IMR-90 (cell line): ENCODE measurements around the gene NALCN. TPM values are rescaled to one million over a fixed set of nuclear protein-coding genes. Genes with fewer than 3 reads are reported as not detected.
A peak's percentile ranks its signal among the peaks of the same experiment; 100 is the strongest.

Experiments
- ATAC-seq: fragments of 200-7000 bp; cut with Tn5 transposase; 2 replicates; pipeline ENCODE4 v1.9.1; 2020; ENCODE audit warnings: low read depth, mild to moderate bottlenecking, moderate library complexity
- BruUV-seq: library from RNA; stranded (reverse); fragments of 400-500 nt; replicated peaks from 2 replicates; lab custom pipeline; 2021; lab: Mats Ljungman, UMichigan
- CTCF ChIA-PET: fragments of 300-600 bp; formaldehyde crosslinking; extraction: SDS; loops from one replicate; lab custom pipeline; 2021; ENCODE audit warnings: antibody characterized with exemption; lab: Yijun Ruan, JAX
- POLR2A ChIA-PET: fragments of 300-600 bp; sonication (Branson Sonifier 250); formaldehyde crosslinking; loops from one replicate; lab custom pipeline; 2022; ENCODE audit warnings: antibody characterized with exemption; ENCODE audit not compliant: unreplicated experiment; lab: Charles Lee
- DNase-seq: peaks from one replicate; pipeline ENCODE4 v3.0.0; 2013
- H2AFZ ChIP-seq: replicated peaks from 2 replicates; pipeline ENCODE3; 2013; ENCODE audit warnings: low read length, mild to moderate bottlenecking; ENCODE audit not compliant: poor library complexity
- H2AK5ac ChIP-seq: 2 replicates; pipeline ENCODE4 v1.6.1; 2013; ENCODE audit warnings: low read depth, low read length, inconsistent platforms
- H2AK9ac ChIP-seq: replicated peaks from 2 replicates; pipeline ENCODE3; 2013; ENCODE audit warnings: mild to moderate bottlenecking, low read depth, low read length, moderate library complexity; ENCODE audit not compliant: poor library complexity
- H2BK120ac ChIP-seq: 2 replicates; pipeline ENCODE4 v1.6.1; 2013; ENCODE audit warnings: low read depth, low read length, inconsistent platforms
- H2BK15ac ChIP-seq: 3 replicates; pipeline ENCODE4 v1.6.1; 2013; ENCODE audit warnings: low read depth, low read length, inconsistent platforms
- H2BK20ac ChIP-seq: 2 replicates; pipeline ENCODE4 v1.6.1; 2013; ENCODE audit warnings: low read depth, mild to moderate bottlenecking, inconsistent platforms, low read length, moderate library complexity
- H2BK5ac ChIP-seq: 2 replicates; pipeline ENCODE4 v1.6.1; 2013; ENCODE audit warnings: mild to moderate bottlenecking, low read depth, low read length, inconsistent platforms; ENCODE audit not compliant: poor library complexity, severe bottlenecking
- H3K14ac ChIP-seq: replicated peaks from 2 replicates; pipeline ENCODE4 v1.6.1; 2013; ENCODE audit warnings: low read depth, low read length, inconsistent platforms
- H3K18ac ChIP-seq: 2 replicates; pipeline ENCODE4 v1.6.1; 2013; ENCODE audit warnings: low read depth, low read length, control low read depth
- H3K23ac ChIP-seq: 2 replicates; pipeline ENCODE4 v1.6.1; 2013; ENCODE audit warnings: low read depth, low read length, inconsistent platforms
- H3K27ac ChIP-seq: 2 replicates; pipeline ENCODE4 v1.5.1; 2013; ENCODE audit warnings: mild to moderate bottlenecking, control low read depth, low read length; ENCODE audit not compliant: insufficient read depth
- H3K27me3 ChIP-seq: 2 replicates; pipeline ENCODE4 v1.6.1; 2013; ENCODE audit warnings: low read length; ENCODE audit not compliant: control insufficient read depth, insufficient read depth
- H3K36me3 ChIP-seq: 2 replicates; pipeline ENCODE4 v1.6.1; 2013; ENCODE audit warnings: low read length, mixed read lengths; ENCODE audit not compliant: control insufficient read depth, insufficient read depth
- H3K4ac ChIP-seq: 2 replicates; pipeline ENCODE4 v1.6.1; 2013; ENCODE audit warnings: low read depth, low read length, inconsistent platforms
- H3K4me1 ChIP-seq: 2 replicates; pipeline ENCODE4 v1.6.1; 2013; ENCODE audit warnings: low read length, mixed read lengths; ENCODE audit not compliant: control insufficient read depth, insufficient read depth
- H3K4me2 ChIP-seq: 2 replicates; pipeline ENCODE4 v1.6.1; 2013; ENCODE audit warnings: low read depth, mild to moderate bottlenecking, control low read depth, low read length, moderate library complexity
- H3K4me3 ChIP-seq: 2 replicates; pipeline ENCODE4 v1.5.1; 2013; ENCODE audit warnings: low read depth, mild to moderate bottlenecking, control low read depth, low read length, moderate library complexity; ENCODE audit not compliant: insufficient read depth
- H3K56ac ChIP-seq: 2 replicates; pipeline ENCODE4 v1.6.1; 2013; ENCODE audit warnings: low read length, inconsistent platforms; ENCODE audit not compliant: insufficient read depth; ENCODE audit errors: extremely low read depth
- H3K79me1 ChIP-seq, 2 experiments: 2 replicates each; pipeline ENCODE4 v1.6.1; 2013; ENCODE audit warnings: low read length in 2 of 2, inconsistent platforms in 1 of 2, low read depth in 1 of 2
- H3K9ac ChIP-seq: 2 replicates; pipeline ENCODE4 v1.6.1; 2013; ENCODE audit warnings: low read depth, low read length, control low read depth
- H3K9me1 ChIP-seq: 2 replicates; pipeline ENCODE4 v1.6.1; 2013; ENCODE audit warnings: low read length, inconsistent platforms; ENCODE audit not compliant: insufficient read depth
- H3K9me3 ChIP-seq: 2 replicates; pipeline ENCODE4 v1.6.1; 2013; ENCODE audit warnings: low read length; ENCODE audit not compliant: control insufficient read depth, insufficient read depth
- H4K20me1 ChIP-seq: 2 replicates; pipeline ENCODE4 v1.6.1; 2013; ENCODE audit warnings: low read length, inconsistent platforms; ENCODE audit not compliant: insufficient read depth
- H4K5ac ChIP-seq: 2 replicates; pipeline ENCODE4 v1.6.1; 2013; ENCODE audit warnings: mild to moderate bottlenecking, low read depth, low read length, control low read depth
- H4K8ac ChIP-seq, 2 experiments: 2 replicates each; pipeline ENCODE4 v1.6.1; 2013; ENCODE audit warnings: low read depth in 2 of 2, low read length in 2 of 2, control low read depth in 1 of 2, inconsistent platforms in 1 of 2
- H4K91ac ChIP-seq: 2 replicates; pipeline ENCODE4 v1.6.1; 2013; ENCODE audit warnings: low read depth, low read length, inconsistent platforms; ENCODE audit not compliant: insufficient read depth
- BHLHE40 ChIP-seq: fragments of 150-350 bp; IDR thresholded peaks from 2 replicates; pipeline ENCODE4 v1.6.1; 2016; ENCODE audit warnings: mild to moderate bottlenecking, low read depth, low read length
- CEBPB ChIP-seq: IDR thresholded peaks from 2 replicates; pipeline ENCODE4 v1.6.1; 2012; ENCODE audit warnings: low read depth, low read length, improper control_type of control experiment
- CHD1 ChIP-seq: IDR thresholded peaks from 2 replicates; pipeline ENCODE4 v1.6.1; 2012; ENCODE audit warnings: low read depth, low read length, improper control_type of control experiment
- FOS ChIP-seq: fragments of 150-350 bp; IDR thresholded peaks from 2 replicates; pipeline ENCODE4 v1.6.1; 2016; ENCODE audit warnings: low read depth, low read length
- MAFK ChIP-seq: IDR thresholded peaks from 2 replicates; pipeline ENCODE4 v1.6.1; 2012; ENCODE audit warnings: low read depth, low read length, improper control_type of control experiment
- MAZ ChIP-seq: IDR thresholded peaks from 2 replicates; pipeline ENCODE4 v1.6.1; 2012; ENCODE audit warnings: low read depth, mild to moderate bottlenecking, low read length, improper control_type of control experiment, moderate library complexity, borderline replicate concordance
- MXI1 ChIP-seq: IDR thresholded peaks from 2 replicates; pipeline ENCODE4 v1.6.1; 2012; ENCODE audit warnings: low read depth, mild to moderate bottlenecking, low read length, moderate library complexity, borderline replicate concordance
- NFE2L2 ChIP-seq: fragments of 150-350 bp; IDR thresholded peaks from 2 replicates; pipeline ENCODE4 v1.6.1; 2016; ENCODE audit warnings: low read depth, mild to moderate bottlenecking, low read length
- POLR2A ChIP-seq: IDR thresholded peaks from 2 replicates; pipeline ENCODE4 v1.6.1; 2012; ENCODE audit warnings: mild to moderate bottlenecking, low read depth, low read length
- RCOR1 ChIP-seq: IDR thresholded peaks from 2 replicates; pipeline ENCODE4 v1.6.1; 2012; ENCODE audit warnings: mild to moderate bottlenecking, low read length, improper control_type of control experiment; ENCODE audit not compliant: insufficient replicate concordance
- RFX5 ChIP-seq: IDR thresholded peaks from 2 replicates; pipeline ENCODE4 v1.8.0; 2012; ENCODE audit warnings: low read depth, mild to moderate bottlenecking, low read length, moderate library complexity
- SMC3 ChIP-seq: fragments of 150-350 bp; IDR thresholded peaks from 2 replicates; pipeline ENCODE4 v1.6.1; 2016; ENCODE audit warnings: low read depth, mild to moderate bottlenecking, antibody characterized with exemption, low read length, moderate library complexity
- WGBS, 2 experiments: methylation state at CpG; one replicate each; pipeline versions ENCODE4 v1.1.5 to v1.1.7; 2013; ENCODE audit warnings: missing lambda C conversion rate in 2 of 2; ENCODE audit not compliant: insufficient read length in 1 of 2; ENCODE audit errors: extremely low coverage in 2 of 2; 5-methylcytosine and 5-hydroxymethylcytosine counted together
- dilution Hi-C: fragments of 300-500 bp; cut with HindIII; formaldehyde crosslinking; loops from one replicate; pipeline ENCODE4 v1.14.3; 2018; ENCODE audit warnings: low sequenced_read_pairs; ENCODE audit not compliant: unreplicated experiment
- in situ Hi-C: fragments of 300-500 bp; cut with MboI; formaldehyde crosslinking; loops from 3 replicates; pipeline ENCODE4 v1.14.3; 2019; ENCODE audit warnings: low sequenced_read_pairs, inconsistent platforms, mixed read lengths
- intact Hi-C: fragments of 100-400 bp; cut with micrococcal nuclease; formaldehyde crosslinking; loops from 2 replicates; pipeline ENCODE4 v1.10.0; 2022
- polyA plus RNA-seq, 3 experiments: library from polyadenylated mRNA; depleted of rRNA; stranded (reverse); fragments of >200 nt; gene quantifications; 2 replicates each; pipeline ENCODE4 v1.2.3, GENCODE V29; 2012; ENCODE audit warnings: low replicate concordance in 1 of 3
- total RNA-seq: library from RNA; depleted of rRNA; stranded (reverse); fragments of >200 nt; gene quantifications from 2 replicates; pipeline ENCODE4 v1.2.3, GENCODE V29; 2012
- TF ChIP-seq, protein P1 (sequence below): fragments of 150-350 bp; IDR thresholded peaks from 2 replicates; pipeline ENCODE4 v1.6.1; 2017; ENCODE audit warnings: mild to moderate bottlenecking, antibody characterized with exemption, low read length, low read depth
- TF ChIP-seq, protein P2 (sequence below): conservative IDR thresholded peaks from 2 replicates; pipeline ENCODE4 v1.5.1; 2012; ENCODE audit warnings: mild to moderate bottlenecking, low read depth, low read length, improper control_type of control experiment

The NALCN gene
- total and polyA plus RNA-seq, 2 of the 4 experiments (the other 2 are of a cell fraction) = 2.9 to 4.8 TPM

DNA sequence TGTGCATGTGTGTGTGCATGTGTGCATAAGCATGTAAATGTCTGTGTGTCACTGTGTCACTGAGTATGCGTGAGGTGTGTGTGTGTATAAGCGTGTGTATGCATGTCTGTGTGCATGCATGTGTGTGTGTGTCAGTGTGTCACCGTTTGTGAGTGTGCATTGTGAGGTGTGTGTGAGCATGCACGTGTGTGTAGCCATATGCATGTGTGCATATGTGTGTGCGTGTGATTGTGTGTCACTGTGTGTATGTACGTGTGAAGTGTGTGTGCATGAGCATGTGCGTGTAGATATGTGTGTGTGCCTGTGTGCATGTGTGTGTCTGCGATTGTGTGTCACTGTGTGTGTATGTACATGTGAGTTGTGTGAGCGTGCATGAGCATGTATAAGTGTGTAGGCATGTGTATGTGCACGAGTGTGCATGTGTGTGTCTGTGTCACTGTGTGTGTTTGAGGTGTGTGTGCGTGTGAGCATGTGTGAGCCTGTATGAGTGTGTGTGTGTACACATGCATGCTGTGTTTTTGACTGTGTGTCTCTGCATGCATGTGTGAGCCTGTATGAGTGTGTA is 144.5 kb downstream of the NALCN start:
- ATAC-seq (no peak), DNase-seq (no peak)
- H4K91ac ChIP-seq = no peak overlapping the region
- H2BK15ac ChIP-seq = no peak overlapping the region
- no peak overlapping the region for H2BK20ac ChIP-seq
- H3K9me1 ChIP-seq = peaks cover 8% of the 10 kb centered on the region
- dilution Hi-C loops = no loop called here
- no peak overlapping the region for H3K9ac ChIP-seq
- H3K27ac ChIP-seq = no peak overlapping the region
- H2BK120ac ChIP-seq = no peak overlapping the region
- no TSS peak for BruUV-seq
- H3K4me1 ChIP-seq = no peaks in the 10 kb centered on the region
- H3K79me1 ChIP-seq = no peaks in the 10 kb centered on the region
- no peak overlapping the region for H4K5ac ChIP-seq
- H3K4me2 ChIP-seq = no peak overlapping the region
- CTCF ChIA-PET = no interaction called here
- H3K4ac ChIP-seq = no peak overlapping the region
- no peak overlapping the region for H3K4me3 ChIP-seq
- intact Hi-C loops = no loop called here
- H4K8ac ChIP-seq = no peak overlapping the region; a peak in 1 of 4 replicates
- no peaks in the 10 kb centered on the region for H4K20me1 ChIP-seq
- H3K14ac ChIP-seq = no peak overlapping the region; the same call in 1 of the 2 replicates
- H2BK5ac ChIP-seq = no peak overlapping the region
- H2AK5ac ChIP-seq = no peak overlapping the region
- H3K27me3 ChIP-seq = no peaks in the 10 kb centered on the region
- peak overlapping the region; percentile 65 for H2AFZ ChIP-seq
- H3K9me3 ChIP-seq = no peaks in the 10 kb centered on the region
- no peak overlapping the region for H2AK9ac ChIP-seq
- H3K56ac ChIP-seq = no peak overlapping the region
- no peaks in the 10 kb centered on the region for H3K36me3 ChIP-seq
- no peak overlapping the region for H3K18ac ChIP-seq
- TF ChIP-seq NFE2L2 = no peak
- TF ChIP-seq MXI1 = no peak
- TF ChIP-seq SMC3 = no peak
- TF ChIP-seq CEBPB = no peak
- no peak for TF ChIP-seq MAFK
- no peak for TF ChIP-seq RCOR1
- TF ChIP-seq MAZ = no peak
- no peak for TF ChIP-seq BHLHE40
- no peak for TF ChIP-seq CHD1
- TF ChIP-seq RFX5 = no peak
- no peak for TF ChIP-seq FOS
- TF ChIP-seq, protein P1, sequence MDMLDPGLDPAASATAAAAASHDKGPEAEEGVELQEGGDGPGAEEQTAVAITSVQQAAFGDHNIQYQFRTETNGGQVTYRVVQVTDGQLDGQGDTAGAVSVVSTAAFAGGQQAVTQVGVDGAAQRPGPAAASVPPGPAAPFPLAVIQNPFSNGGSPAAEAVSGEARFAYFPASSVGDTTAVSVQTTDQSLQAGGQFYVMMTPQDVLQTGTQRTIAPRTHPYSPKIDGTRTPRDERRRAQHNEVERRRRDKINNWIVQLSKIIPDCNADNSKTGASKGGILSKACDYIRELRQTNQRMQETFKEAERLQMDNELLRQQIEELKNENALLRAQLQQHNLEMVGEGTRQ = no peak
- TF ChIP-seq, protein P2, sequence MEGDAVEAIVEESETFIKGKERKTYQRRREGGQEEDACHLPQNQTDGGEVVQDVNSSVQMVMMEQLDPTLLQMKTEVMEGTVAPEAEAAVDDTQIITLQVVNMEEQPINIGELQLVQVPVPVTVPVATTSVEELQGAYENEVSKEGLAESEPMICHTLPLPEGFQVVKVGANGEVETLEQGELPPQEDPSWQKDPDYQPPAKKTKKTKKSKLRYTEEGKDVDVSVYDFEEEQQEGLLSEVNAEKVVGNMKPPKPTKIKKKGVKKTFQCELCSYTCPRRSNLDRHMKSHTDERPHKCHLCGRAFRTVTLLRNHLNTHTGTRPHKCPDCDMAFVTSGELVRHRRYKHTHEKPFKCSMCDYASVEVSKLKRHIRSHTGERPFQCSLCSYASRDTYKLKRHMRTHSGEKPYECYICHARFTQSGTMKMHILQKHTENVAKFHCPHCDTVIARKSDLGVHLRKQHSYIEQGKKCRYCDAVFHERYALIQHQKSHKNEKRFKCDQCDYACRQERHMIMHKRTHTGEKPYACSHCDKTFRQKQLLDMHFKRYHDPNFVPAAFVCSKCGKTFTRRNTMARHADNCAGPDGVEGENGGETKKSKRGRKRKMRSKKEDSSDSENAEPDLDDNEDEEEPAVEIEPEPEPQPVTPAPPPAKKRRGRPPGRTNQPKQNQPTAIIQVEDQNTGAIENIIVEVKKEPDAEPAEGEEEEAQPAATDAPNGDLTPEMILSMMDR = no peak
- no peak for TF ChIP-seq POLR2A
- POLR2A ChIA-PET = no interaction called here
- in situ Hi-C loops = no loop called here
- 94% methylated on average over 11 of the region's 11 CpGs; no CpG with 5 or more reads in 1 of the 2 experiments for WGBS, 2 experiments
- H3K23ac ChIP-seq = no peak overlapping the region; the same call in 1 of the 2 replicates
